Stomach (tissue), 9 donors: Measurements from ENCODE around the gene CREB5. TPM values are rescaled to one million over a fixed set of nuclear protein-coding genes. Genes with fewer than 3 reads are reported as not detected.

ENCODE experiments used
- DNase-seq, 2 donors: peaks; one replicate each; pipeline versions ENCODE4 v3.0.0 to v3.0.0-alpha.2; 2013 to 2019
- H3K27ac ChIP-seq, 5 donors: fragments of 200-600 bp in 4 of 5; sonication (generic) in 4 of 5; one replicate each; pipeline ENCODE4 v1.5.1; 2013 to 2019; ENCODE audit warnings: mild to moderate bottlenecking in 1 of 5, moderate library complexity in 1 of 5
- H3K27me3 ChIP-seq, 3 donors: fragments of 200-600 bp; sonication (generic); one replicate each; pipeline ENCODE4 v1.5.1; 2017 to 2019; ENCODE audit warnings: mixed run types in 1 of 3
- H3K36me3 ChIP-seq, 4 donors: fragments of 200-600 bp; sonication (generic); 1 replicate in 3 of 4; 2 replicates in 1 of 4; pipeline ENCODE4 v1.5.1; 2016 to 2019
- H3K4me1 ChIP-seq, 4 donors: fragments of 200-600 bp; sonication (generic); one replicate each; pipeline ENCODE4 v1.5.1; 2016 to 2019
- H3K4me3 ChIP-seq, 4 donors: fragments of 200-600 bp; sonication (generic) in 3 of 4; one replicate each; pipeline ENCODE4 v1.5.1; 2016 to 2019; ENCODE audit warnings: mild to moderate bottlenecking in 1 of 4
- H3K9me3 ChIP-seq, 4 donors: fragments of 200-600 bp; sonication (generic); one replicate each; pipeline ENCODE4 v1.5.1; 2016 to 2019
- EP300 ChIP-seq: sonication (generic); formaldehyde crosslinking; IDR thresholded peaks from one replicate; pipeline ENCODE4 v1.6.1; 2017; ENCODE audit warnings: antibody characterized with exemption
- POLR2A ChIP-seq, 4 donors: fragments of 450-650 bp; IDR thresholded peaks; one replicate each; pipeline ENCODE4 v1.6.1; 2016; ENCODE audit warnings: antibody characterized with exemption in 4 of 4, control low read depth in 2 of 4, mild to moderate bottlenecking in 1 of 4, moderate library complexity in 1 of 4
- POLR2AphosphoS5 ChIP-seq, 3 donors: sonication (generic); formaldehyde crosslinking; IDR thresholded peaks; one replicate each; pipeline ENCODE4 v1.6.1; 2016; ENCODE audit warnings: antibody characterized with exemption in 3 of 3
- WGBS, 5 donors: extraction: QIAGEN DNeasy Blood & Tissue Kit in 3 of 5; methylation state at CpG; one replicate each; pipeline versions ENCODE4 v1.1.5 to v1.1.7; 2013 to 2018; 5-methylcytosine and 5-hydroxymethylcytosine counted together
- intact Hi-C: fragments of 100-400 bp; cut with DNase I; formaldehyde crosslinking; loops from one replicate; pipeline ENCODE4 v1.15.1; 2023; ENCODE audit warnings: low total_unique reads
- polyA plus RNA-seq, 3 donors: library from polyadenylated mRNA; stranded (reverse); fragments of 200-250 nt; gene quantifications; one replicate each; pipeline ENCODE4 v1.2.3, GENCODE V29; 2013
- total RNA-seq, 5 donors: library from RNA; depleted of rRNA; stranded (reverse); fragments of >200 nt; gene quantifications; one replicate each; pipeline versions ENCODE4 v1.1.0 to v1.2.3, GENCODE V29; 2014 to 2016
- TF ChIP-seq, protein P1 (sequence below), 7 experiments: fragments of 450-650 bp in 4 of 7; fragments of 200-600 bp in 3 of 7; sonication (generic) in 3 of 7; IDR thresholded peaks; one replicate each; pipeline ENCODE4 v1.5.1; 2016 to 2019; ENCODE audit warnings: antibody characterized with exemption in 7 of 7, control low read depth in 2 of 7, mild to moderate bottlenecking in 1 of 7
- donor health status: healthy with polysubstance abuse.
- donor health status: Bipolar disorder and iron deficiency.
- donor health status: healthy.

The CREB5 gene
- total and polyA plus RNA-seq, 8 donors, result 0.68 to 30.3 (median 1.5) TPM; not detected in 1

DNA sequence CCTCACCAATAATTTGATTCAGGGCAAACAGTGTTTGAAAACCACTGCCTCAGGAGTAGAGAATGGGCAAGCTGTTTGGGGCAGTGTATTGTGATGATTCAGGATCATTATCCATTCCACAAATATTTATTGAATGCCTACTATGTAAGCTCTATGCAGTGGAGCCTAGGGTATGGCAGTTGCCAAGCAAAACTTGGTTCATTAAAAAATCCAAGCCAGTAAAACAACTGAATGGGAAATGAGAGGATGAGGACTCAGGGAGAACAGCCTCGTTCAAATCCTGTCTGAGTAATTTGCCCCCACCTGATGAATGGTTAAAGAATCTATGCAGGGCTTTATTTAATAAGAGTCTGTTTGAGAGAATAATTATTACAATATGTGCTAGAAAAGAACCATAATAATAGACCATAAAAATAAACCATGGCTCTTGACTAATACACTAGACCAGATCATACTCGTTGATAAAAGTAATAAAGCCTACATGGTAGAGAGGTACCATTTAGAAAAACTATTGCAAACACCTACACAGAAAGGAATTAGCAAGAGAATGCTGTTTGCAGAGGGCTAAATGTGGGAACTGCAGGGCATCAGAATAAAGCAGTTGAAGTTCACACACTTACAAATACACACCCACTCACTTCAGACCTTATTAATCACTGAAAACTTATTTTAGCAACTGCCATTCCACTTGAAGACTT lies 71.7 kb downstream of the CREB5 start:
- no peak for DNase-seq
- TF ChIP-seq, protein P1, sequence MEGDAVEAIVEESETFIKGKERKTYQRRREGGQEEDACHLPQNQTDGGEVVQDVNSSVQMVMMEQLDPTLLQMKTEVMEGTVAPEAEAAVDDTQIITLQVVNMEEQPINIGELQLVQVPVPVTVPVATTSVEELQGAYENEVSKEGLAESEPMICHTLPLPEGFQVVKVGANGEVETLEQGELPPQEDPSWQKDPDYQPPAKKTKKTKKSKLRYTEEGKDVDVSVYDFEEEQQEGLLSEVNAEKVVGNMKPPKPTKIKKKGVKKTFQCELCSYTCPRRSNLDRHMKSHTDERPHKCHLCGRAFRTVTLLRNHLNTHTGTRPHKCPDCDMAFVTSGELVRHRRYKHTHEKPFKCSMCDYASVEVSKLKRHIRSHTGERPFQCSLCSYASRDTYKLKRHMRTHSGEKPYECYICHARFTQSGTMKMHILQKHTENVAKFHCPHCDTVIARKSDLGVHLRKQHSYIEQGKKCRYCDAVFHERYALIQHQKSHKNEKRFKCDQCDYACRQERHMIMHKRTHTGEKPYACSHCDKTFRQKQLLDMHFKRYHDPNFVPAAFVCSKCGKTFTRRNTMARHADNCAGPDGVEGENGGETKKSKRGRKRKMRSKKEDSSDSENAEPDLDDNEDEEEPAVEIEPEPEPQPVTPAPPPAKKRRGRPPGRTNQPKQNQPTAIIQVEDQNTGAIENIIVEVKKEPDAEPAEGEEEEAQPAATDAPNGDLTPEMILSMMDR (IDR thresholded peaks at IDR 0.05), result no peak
- TF ChIP-seq POLR2A (IDR thresholded peaks at IDR 0.05), result no peak
- no peak for TF ChIP-seq POLR2AphosphoS5 (IDR thresholded peaks at IDR 0.05)
- TF ChIP-seq EP300, result no peak
- Histone ChIP-seq H3K27me3 (peaks cover 0 to 10% (median 0%) of the 10 kb centered on the region in 3 donors), H3K27ac (no peak overlapping the region), H3K4me1 (no peaks in the 10 kb centered on the region), H3K36me3 (no peaks in the 10 kb centered on the region), H3K4me3 (no peak overlapping the region), H3K9me3 (no peaks in the 10 kb centered on the region)
- WGBS, 5 donors, result 40 to 71% (median 58%) methylated on average over 2 of the region's 2 CpGs
- intact Hi-C loops, result no loop called here

DNA sequence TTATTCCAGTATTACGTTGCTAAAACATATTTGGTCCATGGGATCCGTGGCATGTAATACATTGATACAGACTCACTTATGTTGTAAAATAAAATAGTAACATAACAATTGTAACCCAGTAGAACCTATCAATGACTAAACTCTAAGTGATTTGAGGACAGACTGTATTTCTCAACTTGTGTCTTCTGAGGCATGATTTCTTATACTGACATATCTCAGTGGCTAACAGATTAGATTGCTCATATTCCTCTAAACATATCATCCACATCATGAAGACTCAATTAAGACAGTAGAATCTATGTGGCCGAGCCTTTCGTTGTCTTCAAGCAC lies 72.3 kb downstream of the CREB5 start:
- Histone ChIP-seq H3K4me1 (no peaks in the 10 kb centered on the region), H3K27ac (no peak overlapping the region), H3K36me3 (no peaks in the 10 kb centered on the region), H3K4me3 (no peak overlapping the region), H3K9me3 (no peaks in the 10 kb centered on the region), H3K27me3 (peaks cover 0 to 6% (median 0%) of the 10 kb centered on the region in 3 donors)
- TF ChIP-seq POLR2A (IDR thresholded peaks at IDR 0.05), result no peak
- TF ChIP-seq POLR2AphosphoS5 (IDR thresholded peaks at IDR 0.05), result no peak
- no peak for TF ChIP-seq EP300
- TF ChIP-seq, protein P1 (IDR thresholded peaks at IDR 0.05), result no peak
- DNase-seq, result no peak
- intact Hi-C loops, result no loop called here
- 88 to 94% (median 90%) methylated on average over 4 of the region's 4 CpGs for WGBS, 5 donors

DNA sequence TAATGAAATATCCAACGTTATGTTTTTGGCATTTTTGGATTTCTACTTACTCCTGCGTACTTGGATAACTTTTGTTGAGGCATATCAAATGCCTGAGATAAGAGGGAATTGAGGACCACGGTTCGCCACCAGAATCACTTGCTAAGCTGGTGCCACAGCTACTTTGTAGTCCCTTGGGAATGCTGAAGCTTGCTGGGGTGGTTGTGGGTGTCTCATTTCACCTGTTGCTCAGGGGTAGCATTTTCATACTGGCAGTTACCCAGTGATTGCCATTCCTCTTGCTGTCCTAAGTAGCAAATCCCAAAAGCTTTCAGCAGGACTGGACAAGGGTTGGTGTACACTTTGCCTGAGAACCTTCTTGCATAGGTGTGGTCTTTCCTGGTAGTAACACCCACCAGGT lies 75.2 kb downstream of the CREB5 start:
- 91 to 95% (median 95%) methylated on average over 4 of the region's 4 CpGs for WGBS, 5 donors
- Histone ChIP-seq H3K27ac (no peak overlapping the region), H3K36me3 (no peaks in the 10 kb centered on the region), H3K27me3 (no peaks in the 10 kb centered on the region), H3K4me3 (no peak overlapping the region), H3K4me1 (no peaks in the 10 kb centered on the region), H3K9me3 (no peaks in the 10 kb centered on the region)
- TF ChIP-seq POLR2A (IDR thresholded peaks at IDR 0.05), result no peak
- TF ChIP-seq, protein P1 (IDR thresholded peaks at IDR 0.05), result no peak
- TF ChIP-seq POLR2AphosphoS5 (IDR thresholded peaks at IDR 0.05), result no peak
- TF ChIP-seq EP300, result no peak
- DNase-seq, result no peak
- intact Hi-C loops, result no loop called here

DNA sequence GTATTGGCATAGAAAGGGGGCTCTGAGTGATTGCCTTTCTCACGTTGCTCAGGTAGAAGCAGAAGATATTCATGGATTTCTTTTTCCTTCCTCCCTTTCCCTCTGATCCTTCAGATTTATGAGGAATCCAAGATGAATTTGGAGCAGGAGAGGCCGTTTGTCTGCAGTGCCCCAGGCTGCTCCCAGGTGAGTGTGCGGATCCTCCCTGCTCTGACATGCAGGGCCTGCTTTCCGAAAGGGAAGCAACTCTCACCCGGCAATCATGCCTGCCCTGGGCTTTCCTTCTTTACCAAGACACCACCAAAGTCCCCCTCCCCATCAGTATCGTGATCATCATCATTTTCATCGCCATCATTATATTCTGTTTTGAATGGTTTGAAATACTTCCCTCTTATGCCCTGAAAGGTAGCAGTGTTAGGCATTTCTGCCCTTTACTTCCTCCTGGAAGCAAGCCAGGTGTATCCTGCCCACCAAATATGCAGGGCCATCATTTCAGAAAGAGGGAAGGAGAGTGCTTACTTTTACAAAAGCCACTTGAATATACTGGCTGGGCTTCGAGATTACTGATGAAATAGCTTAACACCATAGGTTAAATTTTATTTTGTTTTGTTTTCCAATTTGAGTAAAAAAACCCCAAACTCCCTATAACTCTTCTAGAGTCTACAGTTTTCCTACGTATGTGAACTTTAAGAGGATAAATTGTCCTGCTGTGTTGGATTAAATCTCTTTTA lies 75.9 kb downstream of the CREB5 start:
- H3K4me3 ChIP-seq, result no peak overlapping the region
- 60 to 71% (median 66%) methylated on average over 9 of the region's 9 CpGs for WGBS, 5 donors
- TF ChIP-seq POLR2A (IDR thresholded peaks at IDR 0.05) (no peak), POLR2AphosphoS5 (IDR thresholded peaks at IDR 0.05) (no peak), EP300 (no peak)
- TF ChIP-seq, protein P1 (IDR thresholded peaks at IDR 0.05), result no peak
- H3K27me3 ChIP-seq, result no peaks in the 10 kb centered on the region
- intact Hi-C loops, result no loop called here
- H3K27ac ChIP-seq, result no peak overlapping the region
- no peaks in the 10 kb centered on the region for H3K9me3 ChIP-seq
- peak in 1 of 2 donors; percentile 57 for DNase-seq
- no peaks in the 10 kb centered on the region for H3K4me1 ChIP-seq
- no peaks in the 10 kb centered on the region for H3K36me3 ChIP-seq
